ENCODE data around the gene IL4. TPM values are rescaled to one million over a fixed set of nuclear protein-coding genes. Genes with fewer than 3 reads are reported as not detected.

IL4 gene
- total RNA-seq, 2 experiments from 2014 or later = 0.32 to 0.77 TPM

- intact Hi-C loops (cut with DNase I, micrococcal nuclease) = no loop called here
- DNase-seq = no peak
- peaks cover 23% of the 10 kb centered on the region for H3K27me3 Mint-ChIP-seq
- H3K9me3 Mint-ChIP-seq (ENCODE audit: low read depth) = no peaks in the 10 kb centered on the region
- peaks cover 43% of the 10 kb centered on the region for H3K4me1 Mint-ChIP-seq
- no peaks in the 10 kb centered on the region for H3K36me3 Mint-ChIP-seq (ENCODE audit: low read depth)
- H3K4me3 Mint-ChIP-seq = no peak overlapping the region
- POLR2A ChIA-PET = interaction anchor here (0.6 to 0.8 kb wide), 2 partner anchors 17 to 301 kb away, joined by 3 read pairs; no protein-coding TSS in a partner anchor
- CTCF ChIA-PET = interaction anchor here (0.5 to 1.0 kb wide), 3 partner anchors 18 to 168 kb away, joined by 3 to 4 read pairs (median 3); no protein-coding TSS in a partner anchor
- no peak for ATAC-seq
- H3K27ac Mint-ChIP-seq = peak overlapping the region; percentile 47
These were observed 15.1 kb upstream of the IL4 start for GRCh38 chr5:132658381-132659302.

- Mint-ChIP-seq H3K27ac (no peak overlapping the region), H3K4me3 (no peak overlapping the region), H3K27me3 (peaks cover 14% of the 10 kb centered on the region), H3K9me3 (ENCODE audit: low read depth) (no peaks in the 10 kb centered on the region), H3K4me1 (peaks cover 52% of the 10 kb centered on the region), H3K36me3 (ENCODE audit: low read depth) (no peaks in the 10 kb centered on the region)
- ChIA-PET POLR2A (interaction anchor here (0.6 kb wide), 1 partner anchor 199 kb away, joined by 4 read pairs; no protein-coding TSS in a partner anchor), CTCF (no interaction called here)
- intact Hi-C loops (cut with DNase I, micrococcal nuclease) = loop anchor here in 1 of 2 experiments (2.0 kb wide), 1 partner anchor 19 kb away; no protein-coding TSS in a partner anchor
- ATAC-seq = no peak
- no peak for DNase-seq
These were observed 13.9 kb upstream of the IL4 start for GRCh38 chr5:132659598-132660493.

DNA sequence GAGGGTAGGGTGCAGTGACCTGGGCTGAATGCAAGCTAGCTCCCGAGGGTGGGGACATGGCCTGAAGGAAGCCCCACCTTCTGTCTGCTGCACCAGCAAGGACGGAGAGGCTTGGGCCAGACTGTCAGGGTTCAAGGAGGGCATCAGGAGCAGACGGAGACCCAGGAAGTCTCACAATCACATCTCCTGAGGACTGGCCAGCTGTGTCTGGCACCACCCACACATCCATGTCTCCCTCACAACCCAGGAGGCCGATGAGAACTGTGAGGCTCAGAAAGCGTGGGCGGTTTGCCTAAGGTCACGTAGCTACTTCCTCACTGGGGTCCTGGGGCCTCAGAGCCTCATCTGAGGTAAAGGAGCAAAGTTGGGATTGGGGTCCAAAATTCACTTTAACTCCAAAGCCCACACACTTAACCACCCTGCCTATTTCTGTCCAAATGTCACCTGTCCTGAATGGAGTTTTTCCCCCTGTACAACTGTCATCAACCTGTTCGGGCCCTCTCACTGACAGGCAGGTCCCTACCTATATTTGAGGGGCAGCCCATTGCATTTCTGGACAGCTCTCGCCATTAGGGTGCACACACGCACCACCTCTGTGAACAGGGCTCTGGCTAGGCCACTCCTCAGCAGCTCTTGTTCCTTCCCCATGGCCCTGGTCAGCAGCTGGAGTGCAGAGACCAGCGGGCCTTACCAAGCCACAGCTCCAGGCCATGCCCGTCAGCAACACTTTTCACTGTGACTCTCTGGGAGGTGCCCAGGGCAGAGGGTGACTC, 12.4 kb upstream of the IL4 start:
- DNase-seq = peak; percentile 36
- Mint-ChIP-seq H3K4me1 (peaks cover 51% of the 10 kb centered on the region), H3K27me3 (peaks cover 11% of the 10 kb centered on the region), H3K27ac (peak overlapping the region; percentile 59), H3K4me3 (no peak overlapping the region), H3K9me3 (ENCODE audit: low read depth) (no peaks in the 10 kb centered on the region), H3K36me3 (ENCODE audit: low read depth) (no peaks in the 10 kb centered on the region)
- intact Hi-C loops (cut with DNase I, micrococcal nuclease) = loop anchor here (1.0 to 2.0 kb wide), 2 partner anchors 21 to 159 kb away; no protein-coding TSS in a partner anchor
- CTCF ChIA-PET = interaction anchor here (0.8 kb wide), 1 partner anchor 135 kb away, joined by 4 read pairs; no protein-coding TSS in a partner anchor
- POLR2A ChIA-PET = interaction anchor here (0.9 kb wide), 1 partner anchor 183 kb away, joined by 3 read pairs; no protein-coding TSS in a partner anchor
- no peak for ATAC-seq

DNA sequence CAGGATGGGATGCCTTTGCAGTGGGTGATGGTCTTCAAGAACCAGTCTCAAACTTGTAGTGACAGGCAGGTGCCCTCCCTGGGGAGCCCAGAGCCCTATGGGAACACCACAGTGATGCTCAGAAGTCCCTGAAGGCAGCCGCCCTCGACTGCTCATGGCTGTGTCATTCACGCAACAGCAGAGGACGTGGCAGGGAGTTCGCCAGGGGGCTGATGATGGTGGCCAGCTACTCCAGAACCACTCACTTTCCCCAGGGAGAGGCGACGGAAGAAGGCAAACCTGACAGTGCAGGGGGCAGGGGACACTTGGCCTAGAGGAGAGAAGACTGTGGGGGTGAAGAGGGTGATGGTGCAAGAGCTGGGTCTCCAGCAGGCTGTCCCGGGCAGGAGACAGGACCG, 11.8 kb upstream of the IL4 start:
- DNase-seq (no peak), ATAC-seq (no peak)
- intact Hi-C loops (cut with DNase I, micrococcal nuclease) = no loop called here
- Mint-ChIP-seq H3K9me3 (ENCODE audit: low read depth) (no peaks in the 10 kb centered on the region), H3K27ac (no peak overlapping the region), H3K36me3 (ENCODE audit: low read depth) (no peaks in the 10 kb centered on the region), H3K4me3 (no peak overlapping the region), H3K4me1 (peaks cover 45% of the 10 kb centered on the region), H3K27me3 (peaks cover 8% of the 10 kb centered on the region)
- POLR2A ChIA-PET = interaction anchor here (0.9 kb wide), 1 partner anchor 183 kb away, joined by 3 read pairs; no protein-coding TSS in a partner anchor
- CTCF ChIA-PET = interaction anchor here (0.6 to 0.8 kb wide), 3 partner anchors 36 to 158 kb away, joined by 3 to 4 read pairs (median 3); no protein-coding TSS in a partner anchor

DNA sequence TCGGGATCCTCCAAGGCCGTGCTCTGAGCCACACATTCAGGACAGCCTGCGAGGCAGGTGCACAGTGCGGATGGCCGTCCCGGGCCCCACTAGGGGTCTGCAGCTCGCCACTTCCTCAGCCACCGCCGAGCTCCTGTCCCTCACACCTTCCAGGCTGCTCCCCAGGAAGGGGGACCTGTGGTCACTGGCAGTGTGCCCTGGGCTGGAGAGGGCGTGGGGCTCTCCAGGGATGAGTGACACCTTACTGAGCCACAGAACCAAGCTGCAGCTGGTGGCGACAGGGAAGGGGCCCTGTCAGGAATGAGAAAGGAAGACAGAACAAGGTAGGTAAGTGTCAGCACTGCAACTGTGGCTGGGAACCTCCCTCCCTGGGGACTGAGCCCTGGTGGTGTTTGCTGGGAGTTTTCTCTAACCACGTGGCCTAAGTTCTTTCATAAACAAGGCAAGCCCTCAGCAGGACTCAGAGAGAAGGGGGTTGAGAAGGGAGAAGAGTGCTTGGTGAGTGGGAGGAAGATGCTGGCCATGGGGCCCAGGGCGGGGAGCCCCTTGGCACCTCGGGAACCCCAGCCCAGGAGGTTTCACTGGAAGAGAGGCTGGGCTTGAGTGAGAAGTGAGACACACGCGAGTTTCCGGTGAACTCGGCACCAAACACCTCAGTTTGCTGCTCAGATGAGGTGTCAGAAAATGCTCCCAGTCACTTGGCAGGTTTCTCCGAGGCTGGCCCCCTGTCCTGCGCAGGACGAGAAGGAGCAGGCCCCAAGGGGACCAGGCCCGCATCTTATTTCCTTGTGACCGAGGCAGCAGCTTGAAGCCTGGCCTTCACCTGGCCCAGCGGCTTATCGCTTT, 10.6 kb upstream of the IL4 start:
- Mint-ChIP-seq H3K4me1 (peaks cover 35% of the 10 kb centered on the region), H3K36me3 (ENCODE audit: low read depth) (no peaks in the 10 kb centered on the region), H3K27me3 (peaks cover under 1% of the 10 kb centered on the region), H3K27ac (peak overlapping the region; percentile 87), H3K4me3 (no peak overlapping the region), H3K9me3 (ENCODE audit: low read depth) (no peaks in the 10 kb centered on the region)
- intact Hi-C loops (cut with DNase I, micrococcal nuclease) = loop anchor here in 1 of 2 experiments (1.0 kb wide), 1 partner anchor 27 kb away; no protein-coding TSS in a partner anchor
- ATAC-seq (peak; percentile 81), DNase-seq (peak; percentile 78)
- POLR2A ChIA-PET = interaction anchor here (0.7 to 1.9 kb wide), 2 partner anchors 22 to 137 kb away, joined by 4 to 5 read pairs; no protein-coding TSS in a partner anchor
- CTCF ChIA-PET = interaction anchor here (0.7 to 1.4 kb wide), 6 partner anchors 11 to 238 kb away, joined by 3 to 6 read pairs (median 3); partner anchors contain the start of gene IL4

DNA sequence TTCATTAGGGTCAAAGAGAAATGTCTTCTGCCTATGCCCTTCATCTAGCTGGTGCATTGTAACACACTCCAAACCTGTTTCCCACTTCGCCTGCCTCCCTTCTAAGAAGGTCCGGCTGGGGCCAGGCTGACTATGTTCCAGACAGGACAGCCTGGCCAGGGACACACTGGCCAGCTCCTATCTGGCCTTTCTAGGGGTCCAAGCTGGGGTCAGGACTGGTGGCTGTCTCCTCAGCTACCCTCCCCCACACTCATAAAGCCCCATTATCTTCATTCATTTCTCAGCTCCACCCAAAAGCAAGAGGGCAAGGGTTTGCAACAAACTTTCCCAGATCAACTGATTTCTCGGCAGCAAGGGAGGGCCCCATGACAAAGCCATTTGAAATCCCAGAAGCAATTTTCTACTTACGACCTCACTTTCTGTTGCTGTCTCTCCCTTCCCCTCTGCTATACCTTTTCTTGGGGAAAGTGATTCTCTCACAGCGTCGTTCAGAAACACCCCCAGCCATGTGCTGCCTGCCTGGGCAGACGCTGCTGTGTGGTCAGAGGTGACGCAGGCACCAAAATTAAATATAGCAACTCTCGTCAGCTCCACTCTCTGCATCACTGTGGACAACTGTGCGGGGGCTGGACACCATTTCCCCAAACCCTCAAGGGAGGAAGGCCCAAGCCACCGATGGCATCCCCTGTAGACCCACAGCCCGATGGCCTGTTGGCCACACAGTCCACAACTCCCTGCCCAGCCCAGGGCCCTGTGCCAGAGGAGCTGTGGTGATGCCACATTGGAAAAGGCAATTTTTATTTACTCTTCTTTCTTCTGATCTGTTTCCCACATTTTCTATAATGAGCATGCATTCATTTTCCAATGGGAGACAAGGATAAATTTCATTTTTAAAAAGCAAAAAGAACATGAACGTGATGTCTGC, 9.8 kb upstream of the IL4 start:
- no peaks in the 10 kb centered on the region for H3K9me3 Mint-ChIP-seq (ENCODE audit: low read depth)
- peak; percentile 44 for DNase-seq
- ChIA-PET CTCF (interaction anchor here (0.7 to 1.4 kb wide), 7 partner anchors 10 to 239 kb away, joined by 3 to 6 read pairs (median 3); partner anchors contain the start of gene IL4), POLR2A (interaction anchor here (0.6 to 1.9 kb wide), 2 partner anchors 23 to 30 kb away, joined by 3 to 5 read pairs; no protein-coding TSS in a partner anchor)
- H3K27me3 Mint-ChIP-seq = no peaks in the 10 kb centered on the region
- peak overlapping the region; percentile 87 for H3K27ac Mint-ChIP-seq
- intact Hi-C loops (cut with DNase I, micrococcal nuclease) = loop anchor here in 1 of 2 experiments (1.0 kb wide), 1 partner anchor 28 kb away; no protein-coding TSS in a partner anchor
- ATAC-seq = peak; percentile 24
- H3K4me3 Mint-ChIP-seq = no peak overlapping the region
- no peaks in the 10 kb centered on the region for H3K36me3 Mint-ChIP-seq (ENCODE audit: low read depth)
- peaks cover 34% of the 10 kb centered on the region for H3K4me1 Mint-ChIP-seq

DNA sequence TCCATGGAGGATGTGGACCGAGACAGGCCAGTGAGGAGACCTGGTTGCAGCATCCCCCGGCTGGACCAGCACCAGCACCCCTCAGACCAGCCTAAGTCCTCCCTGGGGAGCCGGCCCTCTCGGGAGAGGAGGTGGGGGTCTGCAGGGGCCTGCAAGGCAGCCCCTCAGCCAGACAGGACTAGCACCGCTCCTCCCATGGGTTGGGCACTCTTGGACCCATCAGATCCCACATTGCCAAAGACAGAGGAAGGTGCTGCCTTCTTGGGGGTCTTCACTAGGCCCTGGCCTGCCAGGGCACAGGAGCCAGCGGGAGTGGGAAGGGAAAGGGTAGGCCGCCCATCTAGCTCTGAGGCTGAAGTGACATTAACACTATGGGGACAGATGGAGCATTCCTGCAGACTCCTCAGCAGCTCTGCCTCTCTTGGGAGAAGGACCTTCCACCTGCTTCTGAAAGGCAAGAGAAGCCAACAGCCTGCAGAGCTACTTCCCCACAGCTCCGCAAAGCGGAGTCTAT, 9.0 kb upstream of the IL4 start:
- Mint-ChIP-seq H3K27ac (no peak overlapping the region), H3K36me3 (ENCODE audit: low read depth) (no peaks in the 10 kb centered on the region), H3K4me1 (peaks cover 34% of the 10 kb centered on the region), H3K9me3 (ENCODE audit: low read depth) (no peaks in the 10 kb centered on the region), H3K4me3 (no peak overlapping the region), H3K27me3 (no peaks in the 10 kb centered on the region)
- intact Hi-C loops (cut with DNase I, micrococcal nuclease) = no loop called here
- DNase-seq = no peak
- POLR2A ChIA-PET = interaction anchor here (0.6 kb wide), 1 partner anchor 30 kb away, joined by 3 read pairs; no protein-coding TSS in a partner anchor
- no peak for ATAC-seq
- CTCF ChIA-PET = interaction anchor here (1.3 kb wide), 1 partner anchor 159 kb away, joined by 3 read pairs; no protein-coding TSS in a partner anchor

GRCh38 chr5:132665574-132666080, 8.2 kb upstream of the IL4 start:
- CTCF ChIA-PET = no interaction called here
- no peaks in the 10 kb centered on the region for H3K9me3 Mint-ChIP-seq (ENCODE audit: low read depth)
- no peak overlapping the region for H3K27ac Mint-ChIP-seq
- peaks cover 31% of the 10 kb centered on the region for H3K4me1 Mint-ChIP-seq
- no peak for ATAC-seq
- intact Hi-C loops (cut with DNase I, micrococcal nuclease) = no loop called here
- no peaks in the 10 kb centered on the region for H3K27me3 Mint-ChIP-seq
- H3K4me3 Mint-ChIP-seq = no peak overlapping the region
- DNase-seq = no peak
- POLR2A ChIA-PET = no interaction called here
- no peaks in the 10 kb centered on the region for H3K36me3 Mint-ChIP-seq (ENCODE audit: low read depth)

All from activated CD4-positive, alpha-beta T cell treated with anti-CD3 and anti-CD28 coated beads for 36 hours (primary cell).